Fibroblast of skin of right quadriceps (primary cell): ENCODE measurements around the gene MYB.

Experiments used
- DNase-seq: peaks from one replicate; pipeline ENCODE4 v3.0.0-alpha.2; 2013

The MYB gene

GRCh38 chr6:135165031-135165430 is 16.1 kb upstream of the MYB start:
- no peak for DNase-seq

GRCh38 chr6:135166515-135166914 is 14.6 kb upstream of the MYB start:
- no peak for DNase-seq

GRCh38 chr6:135167617-135168016 is 13.5 kb upstream of the MYB start:
- no peak for DNase-seq

- no peak for DNase-seq
These were observed 12.3 kb upstream of the MYB start for GRCh38 chr6:135168766-135169165.

- DNase-seq, result no peak
These were observed 10.9 kb upstream of the MYB start for GRCh38 chr6:135170238-135170637.

- DNase-seq, result no peak
These were observed 10.3 kb upstream of the MYB start for GRCh38 chr6:135170849-135171248.

- no peak for DNase-seq
These were observed 7.7 kb upstream of the MYB start for GRCh38 chr6:135173242-135173988.

GRCh38 chr6:135173989-135174484 is 7.1 kb upstream of the MYB start:
- DNase-seq, result no peak

- DNase-seq, result no peak
These were observed 5.0 kb upstream of the MYB start for GRCh38 chr6:135176058-135176457.

- DNase-seq, result no peak
These were observed 4.6 kb upstream of the MYB start for GRCh38 chr6:135176464-135176863.

- no peak for DNase-seq
These were observed 1.7 kb upstream of the MYB start for GRCh38 chr6:135179372-135179771.

- no peak for DNase-seq
These were observed 1.1 kb upstream of the MYB start for GRCh38 chr6:135179920-135180541.

- DNase-seq, result no peak
These were observed 394 bp downstream of the MYB start for GRCh38 chr6:135181333-135182070.

- no peak for DNase-seq
These were observed 1.2 kb downstream of the MYB start for GRCh38 chr6:135182071-135183001.

GRCh38 chr6:135183002-135183531 is 2.0 kb downstream of the MYB start:
- DNase-seq, result no peak

- peak; percentile 39 for DNase-seq
These were observed 2.7 kb downstream of the MYB start for GRCh38 chr6:135183532-135184440.

- no peak for DNase-seq
These were observed 4.4 kb downstream of the MYB start for GRCh38 chr6:135185483-135185882.

GRCh38 chr6:135186255-135186654 is 5.1 kb downstream of the MYB start:
- no peak for DNase-seq

GRCh38 chr6:135187372-135187771 is 6.3 kb downstream of the MYB start:
- no peak for DNase-seq

- no peak for DNase-seq
These were observed 7.6 kb downstream of the MYB start for GRCh38 chr6:135188718-135189117.

- no peak for DNase-seq
These were observed 8.2 kb downstream of the MYB start for GRCh38 chr6:135189344-135189743.
